ENCODE data around the gene INPP5D.

DNA sequence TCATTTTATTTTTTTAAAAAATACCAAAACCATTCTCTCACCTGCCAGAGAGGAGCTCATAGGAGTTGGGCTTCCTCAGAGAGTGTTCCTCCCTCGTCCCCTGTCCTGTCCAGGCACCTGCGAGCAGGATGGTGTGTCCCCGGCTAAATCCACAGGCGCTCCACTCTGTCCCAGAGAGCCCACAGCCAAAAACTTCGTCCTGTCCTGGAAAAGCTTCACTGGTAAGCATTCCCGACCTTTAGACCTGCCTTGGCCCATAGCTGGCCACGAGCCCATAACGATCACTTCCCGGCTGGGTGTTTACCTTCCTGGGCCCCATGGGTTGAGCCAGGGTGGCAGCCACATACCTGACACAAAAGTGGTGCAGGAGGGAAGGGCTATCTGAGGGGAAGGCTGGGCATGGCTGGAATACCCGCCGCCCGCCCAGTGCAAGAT, 47.1 kb upstream of the INPP5D start, which contains the start of gene NGEF:
- TF ChIP-seq, protein P1, sequence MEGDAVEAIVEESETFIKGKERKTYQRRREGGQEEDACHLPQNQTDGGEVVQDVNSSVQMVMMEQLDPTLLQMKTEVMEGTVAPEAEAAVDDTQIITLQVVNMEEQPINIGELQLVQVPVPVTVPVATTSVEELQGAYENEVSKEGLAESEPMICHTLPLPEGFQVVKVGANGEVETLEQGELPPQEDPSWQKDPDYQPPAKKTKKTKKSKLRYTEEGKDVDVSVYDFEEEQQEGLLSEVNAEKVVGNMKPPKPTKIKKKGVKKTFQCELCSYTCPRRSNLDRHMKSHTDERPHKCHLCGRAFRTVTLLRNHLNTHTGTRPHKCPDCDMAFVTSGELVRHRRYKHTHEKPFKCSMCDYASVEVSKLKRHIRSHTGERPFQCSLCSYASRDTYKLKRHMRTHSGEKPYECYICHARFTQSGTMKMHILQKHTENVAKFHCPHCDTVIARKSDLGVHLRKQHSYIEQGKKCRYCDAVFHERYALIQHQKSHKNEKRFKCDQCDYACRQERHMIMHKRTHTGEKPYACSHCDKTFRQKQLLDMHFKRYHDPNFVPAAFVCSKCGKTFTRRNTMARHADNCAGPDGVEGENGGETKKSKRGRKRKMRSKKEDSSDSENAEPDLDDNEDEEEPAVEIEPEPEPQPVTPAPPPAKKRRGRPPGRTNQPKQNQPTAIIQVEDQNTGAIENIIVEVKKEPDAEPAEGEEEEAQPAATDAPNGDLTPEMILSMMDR (IDR thresholded peaks at IDR 0.05), result no peak
- TF ChIP-seq RFX5 (IDR thresholded peaks at IDR 0.05) (no peak), POLR2A (IDR thresholded peaks at IDR 0.05; ENCODE audit: low read length) (no peak), EP300 (IDR thresholded peaks at IDR 0.05) (no peak), NR3C1 (IDR thresholded peaks at IDR 0.05) (no peak), CHD2 (IDR thresholded peaks at IDR 0.05; ENCODE audit: low read length, partially characterized antibody) (no peak), ZFP36 (IDR thresholded peaks at IDR 0.05; ENCODE audit: borderline replicate concordance, partially characterized antibody) (no peak)
- TF ChIP-seq, protein P2, sequence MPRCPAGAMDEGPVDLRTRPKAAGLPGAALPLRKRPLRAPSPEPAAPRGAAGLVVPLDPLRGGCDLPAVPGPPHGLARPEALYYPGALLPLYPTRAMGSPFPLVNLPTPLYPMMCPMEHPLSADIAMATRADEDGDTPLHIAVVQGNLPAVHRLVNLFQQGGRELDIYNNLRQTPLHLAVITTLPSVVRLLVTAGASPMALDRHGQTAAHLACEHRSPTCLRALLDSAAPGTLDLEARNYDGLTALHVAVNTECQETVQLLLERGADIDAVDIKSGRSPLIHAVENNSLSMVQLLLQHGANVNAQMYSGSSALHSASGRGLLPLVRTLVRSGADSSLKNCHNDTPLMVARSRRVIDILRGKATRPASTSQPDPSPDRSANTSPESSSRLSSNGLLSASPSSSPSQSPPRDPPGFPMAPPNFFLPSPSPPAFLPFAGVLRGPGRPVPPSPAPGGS (IDR thresholded peaks at IDR 0.05), result no peak
- TF ChIP-seq, protein P3, sequence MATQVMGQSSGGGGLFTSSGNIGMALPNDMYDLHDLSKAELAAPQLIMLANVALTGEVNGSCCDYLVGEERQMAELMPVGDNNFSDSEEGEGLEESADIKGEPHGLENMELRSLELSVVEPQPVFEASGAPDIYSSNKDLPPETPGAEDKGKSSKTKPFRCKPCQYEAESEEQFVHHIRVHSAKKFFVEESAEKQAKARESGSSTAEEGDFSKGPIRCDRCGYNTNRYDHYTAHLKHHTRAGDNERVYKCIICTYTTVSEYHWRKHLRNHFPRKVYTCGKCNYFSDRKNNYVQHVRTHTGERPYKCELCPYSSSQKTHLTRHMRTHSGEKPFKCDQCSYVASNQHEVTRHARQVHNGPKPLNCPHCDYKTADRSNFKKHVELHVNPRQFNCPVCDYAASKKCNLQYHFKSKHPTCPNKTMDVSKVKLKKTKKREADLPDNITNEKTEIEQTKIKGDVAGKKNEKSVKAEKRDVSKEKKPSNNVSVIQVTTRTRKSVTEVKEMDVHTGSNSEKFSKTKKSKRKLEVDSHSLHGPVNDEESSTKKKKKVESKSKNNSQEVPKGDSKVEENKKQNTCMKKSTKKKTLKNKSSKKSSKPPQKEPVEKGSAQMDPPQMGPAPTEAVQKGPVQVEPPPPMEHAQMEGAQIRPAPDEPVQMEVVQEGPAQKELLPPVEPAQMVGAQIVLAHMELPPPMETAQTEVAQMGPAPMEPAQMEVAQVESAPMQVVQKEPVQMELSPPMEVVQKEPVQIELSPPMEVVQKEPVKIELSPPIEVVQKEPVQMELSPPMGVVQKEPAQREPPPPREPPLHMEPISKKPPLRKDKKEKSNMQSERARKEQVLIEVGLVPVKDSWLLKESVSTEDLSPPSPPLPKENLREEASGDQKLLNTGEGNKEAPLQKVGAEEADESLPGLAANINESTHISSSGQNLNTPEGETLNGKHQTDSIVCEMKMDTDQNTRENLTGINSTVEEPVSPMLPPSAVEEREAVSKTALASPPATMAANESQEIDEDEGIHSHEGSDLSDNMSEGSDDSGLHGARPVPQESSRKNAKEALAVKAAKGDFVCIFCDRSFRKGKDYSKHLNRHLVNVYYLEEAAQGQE (IDR thresholded peaks at IDR 0.05), result no peak

All from A549 (cell line).